GM12873 (cell line): ENCODE measurements around the gene MYO1H.

ENCODE experiments used
- TF ChIP-seq, protein P1 (sequence below): IDR thresholded peaks from 2 replicates; pipeline ENCODE4 v1.5.1; 2012; ENCODE audit warnings: low read depth, mild to moderate bottlenecking, moderate library complexity, low read length, control low read depth; ENCODE audit not compliant: insufficient read depth; ENCODE audit errors: missing control alignments

Gene MYO1H

GRCh38 chr12:109485201-109485600, 137.5 kb downstream of the MYO1H start:
- TF ChIP-seq, protein P1, sequence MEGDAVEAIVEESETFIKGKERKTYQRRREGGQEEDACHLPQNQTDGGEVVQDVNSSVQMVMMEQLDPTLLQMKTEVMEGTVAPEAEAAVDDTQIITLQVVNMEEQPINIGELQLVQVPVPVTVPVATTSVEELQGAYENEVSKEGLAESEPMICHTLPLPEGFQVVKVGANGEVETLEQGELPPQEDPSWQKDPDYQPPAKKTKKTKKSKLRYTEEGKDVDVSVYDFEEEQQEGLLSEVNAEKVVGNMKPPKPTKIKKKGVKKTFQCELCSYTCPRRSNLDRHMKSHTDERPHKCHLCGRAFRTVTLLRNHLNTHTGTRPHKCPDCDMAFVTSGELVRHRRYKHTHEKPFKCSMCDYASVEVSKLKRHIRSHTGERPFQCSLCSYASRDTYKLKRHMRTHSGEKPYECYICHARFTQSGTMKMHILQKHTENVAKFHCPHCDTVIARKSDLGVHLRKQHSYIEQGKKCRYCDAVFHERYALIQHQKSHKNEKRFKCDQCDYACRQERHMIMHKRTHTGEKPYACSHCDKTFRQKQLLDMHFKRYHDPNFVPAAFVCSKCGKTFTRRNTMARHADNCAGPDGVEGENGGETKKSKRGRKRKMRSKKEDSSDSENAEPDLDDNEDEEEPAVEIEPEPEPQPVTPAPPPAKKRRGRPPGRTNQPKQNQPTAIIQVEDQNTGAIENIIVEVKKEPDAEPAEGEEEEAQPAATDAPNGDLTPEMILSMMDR, result no peak

DNA sequence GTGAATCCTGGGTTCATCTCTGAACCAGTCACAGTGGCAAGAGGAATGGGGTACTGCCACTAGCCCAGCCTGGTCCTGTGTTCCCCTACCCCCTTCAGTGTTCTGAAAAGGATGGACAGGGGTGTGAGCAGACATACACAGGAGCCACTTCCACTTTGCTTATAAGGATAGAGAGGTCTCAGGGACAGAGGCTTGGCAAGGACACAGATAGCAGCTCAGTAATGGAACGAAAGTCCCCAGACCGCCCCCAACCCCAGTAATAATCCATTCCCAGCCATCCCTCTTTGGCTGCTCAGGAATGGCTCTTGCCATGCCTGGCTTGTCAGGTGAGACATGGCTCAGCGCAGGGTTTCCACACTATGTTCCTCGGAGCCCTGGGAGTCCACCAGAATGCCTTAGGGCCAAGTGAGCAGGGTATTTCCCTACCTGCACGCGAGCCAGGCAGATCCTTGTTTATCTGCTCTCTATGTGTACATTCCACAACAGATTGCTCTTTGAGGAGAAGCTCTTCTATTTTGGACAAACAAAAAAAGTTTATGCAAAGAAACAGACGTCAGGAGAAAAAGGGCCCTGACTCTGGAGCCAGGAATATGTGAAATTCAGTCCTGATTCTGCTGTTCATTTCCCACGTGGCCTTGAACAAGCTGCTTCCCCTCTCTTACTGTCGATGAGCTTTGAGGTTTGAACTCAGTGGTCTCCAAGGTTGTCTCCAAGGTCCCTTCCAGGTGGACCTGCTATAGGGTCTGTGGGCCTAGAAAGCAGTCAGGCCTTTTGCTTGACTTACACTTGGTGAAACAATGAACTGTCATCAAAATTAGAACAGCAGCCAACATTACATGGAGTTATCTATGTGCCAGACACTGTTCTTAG, 139.7 kb downstream of the MYO1H start:
- TF ChIP-seq, protein P1, result no peak

DNA sequence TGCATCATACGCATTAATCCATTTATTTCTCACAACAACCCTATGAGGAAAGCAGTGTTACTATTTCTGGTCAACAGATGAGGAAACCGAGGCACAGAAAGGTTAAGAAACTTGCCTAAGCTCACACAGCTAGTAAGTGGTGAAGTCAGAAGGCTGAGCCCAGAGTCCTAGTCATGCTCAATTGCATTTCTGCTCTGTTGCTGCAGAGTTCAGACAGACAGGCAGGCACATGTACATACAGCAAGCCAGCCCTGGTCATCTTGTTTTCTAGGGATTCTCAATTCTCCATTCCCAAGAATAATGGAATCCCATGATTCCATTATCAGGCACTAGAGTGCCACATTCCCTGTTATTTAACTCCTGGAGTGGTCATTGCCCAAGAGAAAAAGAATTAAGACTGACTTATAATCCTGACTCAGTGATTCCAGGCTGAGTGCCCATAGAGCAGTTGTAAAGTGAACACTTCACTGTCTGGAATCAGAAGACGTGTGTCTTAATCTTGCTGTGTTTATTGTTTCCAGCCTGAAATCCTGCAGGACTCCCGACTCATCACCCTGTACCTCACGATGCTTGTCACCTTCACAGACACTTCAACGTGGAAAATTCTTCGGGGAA, 140.5 kb downstream of the MYO1H start:
- TF ChIP-seq, protein P1, result no peak

GRCh38 chr12:109489016-109489954, 141.6 kb downstream of the MYO1H start:
- TF ChIP-seq, protein P1, result no peak

GRCh38 chr12:109489955-109490565, 142.4 kb downstream of the MYO1H start:
- TF ChIP-seq, protein P1, result no peak

- TF ChIP-seq, protein P1, result no peak
Measured at GRCh38 chr12:109491671-109492070, 144.0 kb downstream of the MYO1H start.

DNA sequence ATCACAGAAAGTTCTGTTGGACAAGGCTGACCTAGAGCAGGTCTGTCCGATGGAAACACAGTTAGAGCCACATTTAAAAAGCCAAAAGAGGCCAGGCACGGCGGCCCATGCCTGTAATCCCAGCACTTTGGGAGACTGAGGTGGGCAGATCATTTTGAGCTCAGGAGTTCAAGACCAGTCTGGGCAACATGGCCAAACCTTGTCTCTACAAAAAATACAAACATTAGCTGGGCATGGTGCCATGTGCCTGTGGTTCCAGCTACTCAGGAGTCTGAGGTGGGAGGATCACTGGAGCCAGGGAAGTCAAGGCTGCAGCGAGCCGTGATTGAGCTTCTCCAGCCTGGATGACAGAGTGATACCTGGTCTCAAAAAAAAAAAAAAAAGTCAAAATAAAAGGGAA, 144.7 kb downstream of the MYO1H start:
- TF ChIP-seq, protein P1, result no peak
